NOMO-1 (cell line): Measurements from ENCODE around the gene PTPRM.

Source experiments
- DNase-seq, 2 experiments: peaks; one replicate each; lab custom pipeline; 2025; ENCODE audit not compliant: unreplicated experiment in 2 of 2; lab: John Stamatoyannopoulos, UW

Gene PTPRM

DNA sequence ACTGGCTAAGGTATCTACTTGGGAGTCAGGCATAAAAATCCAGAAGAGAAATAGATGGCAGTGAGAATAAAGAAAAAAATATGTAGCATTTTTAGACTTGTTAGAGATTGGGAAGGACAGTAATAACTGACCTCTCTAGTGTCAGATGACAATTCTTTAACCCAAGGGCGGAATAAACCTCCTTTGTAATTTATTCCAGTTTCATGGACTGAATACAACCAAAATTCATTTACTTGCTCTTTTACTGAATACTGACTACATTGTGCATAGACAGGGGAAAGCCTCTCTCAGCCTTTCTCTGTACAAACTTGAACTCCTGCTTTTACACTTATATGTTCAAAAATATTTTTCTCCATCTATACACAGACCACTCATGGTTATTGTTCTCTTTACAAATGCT, 566.8 kb downstream of the PTPRM start:
- no peak for DNase-seq

DNA sequence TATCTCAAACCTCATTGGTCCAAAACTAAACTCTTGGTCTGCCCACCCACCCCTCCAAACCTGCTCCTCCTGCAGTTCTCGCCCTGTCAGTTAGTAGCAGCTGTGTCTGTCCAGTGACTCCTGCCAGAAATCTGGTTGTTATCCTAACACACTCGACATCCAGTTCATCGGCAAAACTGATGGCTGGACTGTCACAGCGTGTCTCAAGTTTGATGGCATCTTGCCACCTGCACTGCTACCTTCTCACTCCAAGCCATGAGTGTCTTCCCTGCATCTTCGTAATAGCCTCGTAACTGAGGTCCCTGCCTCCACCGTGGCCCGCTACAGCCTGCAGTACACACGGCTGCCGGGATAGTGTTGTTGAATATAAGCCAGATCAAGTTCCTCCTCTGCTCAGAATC, 572.0 kb downstream of the PTPRM start:
- DNase-seq, result no peak

DNA sequence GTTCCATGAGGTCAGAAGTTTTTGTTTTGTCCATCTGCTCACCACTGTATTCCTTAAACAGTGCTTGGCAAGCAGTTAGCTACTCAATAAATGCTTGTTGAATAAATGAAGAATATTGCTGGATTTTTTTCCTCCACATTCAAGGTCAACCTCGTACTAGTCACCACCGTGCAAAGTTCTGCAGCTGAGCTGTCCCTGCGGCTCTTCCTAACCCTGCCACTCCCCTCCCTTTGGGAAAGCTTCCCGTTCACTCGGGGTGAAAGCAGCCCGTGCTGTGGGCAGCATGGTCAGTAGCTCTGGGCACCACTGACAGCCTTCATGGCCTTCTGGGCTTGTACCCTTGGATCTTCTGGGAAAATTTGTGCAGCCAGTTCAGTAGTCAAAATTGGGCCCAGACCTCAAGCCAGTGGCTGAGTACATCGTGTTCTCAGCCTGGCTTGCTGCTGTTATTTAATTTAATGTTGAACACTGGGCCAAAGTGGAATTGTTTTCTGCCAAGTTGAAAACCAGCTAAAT, 572.8 kb downstream of the PTPRM start:
- no peak for DNase-seq

DNA sequence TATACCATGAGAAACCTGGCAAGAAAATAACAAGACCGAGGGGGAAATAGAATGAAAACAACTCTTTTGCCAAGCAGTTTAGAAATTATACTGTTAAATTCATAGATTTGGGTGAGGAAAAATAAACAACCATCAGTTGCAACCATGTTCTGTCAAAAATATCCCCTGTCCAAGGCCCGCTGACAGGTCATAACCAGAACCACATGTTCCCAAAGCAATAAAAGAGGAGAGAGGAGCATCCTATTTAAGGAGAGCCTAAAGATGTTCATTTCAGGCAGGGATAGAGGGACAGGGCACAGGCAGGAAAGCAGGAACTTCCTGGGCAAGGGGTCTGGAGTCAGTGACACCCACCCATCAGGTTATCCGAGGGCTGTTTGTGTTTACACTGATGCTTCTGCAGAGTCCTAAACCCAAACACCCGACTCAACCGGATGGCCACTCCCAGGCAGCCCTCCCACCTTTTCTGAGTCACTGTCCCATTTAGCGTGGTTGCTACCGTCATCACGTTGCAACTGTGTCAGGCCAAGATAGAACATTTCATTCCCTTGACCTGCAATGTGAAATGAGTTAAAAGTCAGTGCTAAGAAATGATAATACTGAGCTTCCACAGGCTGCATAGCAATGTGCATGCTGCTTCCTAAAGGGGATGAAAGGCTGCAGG, 573.9 kb downstream of the PTPRM start:
- no peak for DNase-seq

DNA sequence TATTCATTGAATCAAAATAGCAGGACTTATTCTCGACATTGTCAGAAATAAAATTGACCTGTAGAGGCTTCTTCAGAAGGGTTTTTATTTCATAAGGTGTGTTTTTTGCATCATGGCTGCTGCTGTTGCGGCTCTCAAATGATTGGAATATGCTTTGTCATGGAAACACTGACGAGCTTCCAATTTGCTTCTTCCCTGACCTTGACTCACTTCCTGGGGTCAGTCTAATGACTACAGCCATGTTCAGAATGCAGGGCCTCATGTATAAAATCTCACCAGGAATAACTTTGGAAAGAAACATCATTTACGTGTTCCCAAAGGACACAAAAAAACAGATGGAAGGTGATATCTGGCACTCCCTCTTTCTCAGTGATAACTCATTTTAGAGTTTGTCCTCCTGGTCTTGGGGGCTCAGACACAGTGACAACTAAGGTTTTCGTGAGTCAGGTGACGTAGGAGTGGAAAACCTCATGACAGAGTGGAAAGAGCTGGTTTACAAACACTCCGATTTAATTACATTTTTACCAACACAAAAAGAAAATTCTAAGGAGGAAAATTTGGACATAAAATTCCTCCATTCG, 575.1 kb downstream of the PTPRM start:
- no peak for DNase-seq

DNA sequence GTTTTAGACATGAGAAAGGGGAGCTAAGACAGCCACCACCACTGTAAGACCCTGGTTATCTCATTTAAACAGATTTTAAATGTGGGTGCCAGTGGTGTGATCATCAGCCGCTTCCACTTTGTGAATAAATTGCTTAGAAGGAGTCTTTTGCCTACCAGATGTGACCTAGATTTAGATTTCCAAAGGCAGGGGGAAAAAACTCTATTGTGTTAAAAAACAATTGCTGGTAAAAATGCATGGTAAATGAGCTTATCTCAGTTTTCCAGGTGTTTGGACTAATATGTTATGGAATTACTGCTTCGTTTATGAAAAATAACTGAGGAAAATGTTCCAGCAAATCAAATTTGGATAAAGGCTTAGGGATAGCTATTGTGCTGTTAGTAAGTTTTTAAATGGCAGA, 575.8 kb downstream of the PTPRM start:
- DNase-seq, result no peak

DNA sequence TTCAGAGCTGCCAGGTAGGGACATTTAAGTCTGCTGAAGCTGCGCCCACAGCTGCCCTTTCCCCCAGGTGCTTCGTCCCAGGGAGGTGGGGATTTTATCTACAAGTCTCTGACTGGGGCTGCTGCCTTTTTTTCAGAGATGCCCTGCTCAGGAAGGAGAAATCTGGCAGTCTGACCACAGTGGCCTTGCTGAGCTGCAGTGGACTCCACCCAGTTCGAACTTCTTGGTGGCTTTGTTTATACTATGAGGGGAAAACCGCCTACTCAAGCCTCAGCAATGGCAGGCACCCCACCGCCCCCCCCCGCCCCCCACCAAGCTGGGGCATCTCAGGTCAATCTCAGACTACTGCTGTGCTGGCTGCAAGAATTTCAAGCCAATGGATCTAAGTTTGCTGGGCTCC, 584.1 kb downstream of the PTPRM start:
- DNase-seq, result no peak

DNA sequence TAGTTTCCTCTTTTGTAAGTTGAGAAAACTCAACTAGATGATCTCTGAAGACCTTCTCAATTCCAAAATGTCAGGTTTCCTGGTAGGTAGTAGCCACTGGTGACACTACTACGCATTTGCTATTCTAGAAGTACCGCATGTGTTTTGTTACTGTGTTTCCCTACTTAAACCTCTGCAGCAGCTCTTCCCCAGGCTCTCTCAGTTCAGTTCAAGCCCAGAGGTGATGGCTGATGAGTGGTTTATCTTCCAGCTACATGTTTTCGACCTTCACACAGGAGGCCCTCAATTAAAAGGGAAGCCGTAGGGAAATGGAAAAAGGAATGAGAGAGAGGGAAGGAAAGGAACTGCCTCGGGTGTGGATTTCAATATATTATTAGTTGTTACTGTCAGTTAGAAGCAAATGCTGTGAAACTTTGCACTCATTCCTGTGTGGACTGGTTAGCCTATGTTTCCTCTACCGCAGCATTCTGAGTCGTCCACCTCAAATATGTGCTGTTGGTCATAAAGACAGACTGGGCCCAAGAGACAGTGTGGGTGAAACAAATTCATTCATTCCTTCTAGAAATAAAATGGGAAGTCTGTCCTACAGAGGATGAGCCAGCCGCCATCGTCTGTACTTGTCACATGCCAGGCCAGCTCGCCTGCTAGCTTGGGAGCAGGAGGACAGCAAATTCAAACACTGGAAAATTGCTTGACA, 586.9 kb downstream of the PTPRM start:
- DNase-seq, result no peak

DNA sequence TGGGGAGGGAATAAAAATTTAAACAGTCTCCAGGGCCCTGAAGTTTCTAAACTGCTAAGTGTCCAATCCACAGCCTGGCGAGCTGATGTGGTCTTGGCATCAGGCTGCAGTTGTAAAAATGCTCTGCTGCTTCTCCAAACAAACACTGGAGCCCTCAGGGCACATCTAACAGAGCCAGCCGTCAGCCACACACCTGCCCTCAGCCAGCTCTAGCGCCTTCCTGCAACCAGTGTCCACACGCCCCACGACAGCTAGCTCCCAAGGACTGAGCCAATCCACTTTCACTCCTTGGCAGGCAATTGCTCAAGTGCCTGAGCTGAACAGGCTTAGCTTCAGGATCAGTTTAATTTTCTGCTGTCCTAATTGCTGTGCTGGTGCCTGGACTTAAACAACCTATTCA, 595.7 kb downstream of the PTPRM start:
- DNase-seq, result no peak

DNA sequence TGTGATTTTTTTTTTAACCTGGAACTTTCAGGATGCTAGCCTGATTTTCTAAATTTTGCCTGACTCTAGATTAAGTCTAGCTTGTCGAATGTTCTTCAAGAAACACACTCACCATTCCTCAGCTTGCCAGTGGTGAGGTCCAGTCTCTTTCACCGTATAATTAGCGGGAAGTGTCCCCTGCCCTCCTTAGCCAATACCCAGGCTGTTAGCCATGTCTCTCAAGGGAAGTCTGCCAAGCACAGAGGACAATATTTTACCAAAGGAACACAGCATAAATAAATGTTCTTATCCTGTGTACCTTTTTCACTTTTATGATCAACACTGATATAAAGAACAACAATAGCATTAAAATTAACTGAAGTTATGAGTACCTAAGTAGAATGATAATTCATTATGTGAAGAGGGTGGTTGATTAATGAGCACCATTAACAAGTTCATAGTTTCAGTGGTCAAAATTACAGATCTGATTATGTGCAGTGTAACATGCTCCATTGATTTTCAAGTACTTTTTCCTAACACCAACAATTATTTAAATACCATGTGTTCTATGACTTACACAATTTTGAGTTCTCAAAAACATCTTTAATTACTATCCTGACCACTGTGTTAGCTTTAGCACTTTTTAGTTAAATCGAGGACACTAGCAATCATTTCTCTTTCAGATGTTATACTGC, 596.3 kb downstream of the PTPRM start:
- DNase-seq, result no peak

DNA sequence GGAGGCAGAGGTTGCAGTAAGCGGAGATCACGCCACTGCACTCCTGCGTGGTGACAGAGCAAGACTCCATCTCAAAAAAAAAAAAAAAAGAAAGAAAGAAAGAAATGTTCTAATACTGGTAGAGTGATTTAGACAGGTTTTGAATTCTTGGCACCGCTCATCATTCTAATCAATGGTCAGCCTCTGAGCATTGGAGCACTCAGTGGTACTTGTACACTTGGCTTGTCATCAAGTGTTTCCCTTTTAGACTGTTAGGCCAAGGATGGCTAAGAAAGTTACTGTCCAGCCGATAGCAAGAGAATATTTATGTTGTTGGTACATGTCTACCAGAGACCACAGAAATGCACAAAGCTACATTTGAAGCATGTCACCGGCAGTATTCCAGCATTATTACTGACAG, 598.0 kb downstream of the PTPRM start:
- DNase-seq, result no peak

DNA sequence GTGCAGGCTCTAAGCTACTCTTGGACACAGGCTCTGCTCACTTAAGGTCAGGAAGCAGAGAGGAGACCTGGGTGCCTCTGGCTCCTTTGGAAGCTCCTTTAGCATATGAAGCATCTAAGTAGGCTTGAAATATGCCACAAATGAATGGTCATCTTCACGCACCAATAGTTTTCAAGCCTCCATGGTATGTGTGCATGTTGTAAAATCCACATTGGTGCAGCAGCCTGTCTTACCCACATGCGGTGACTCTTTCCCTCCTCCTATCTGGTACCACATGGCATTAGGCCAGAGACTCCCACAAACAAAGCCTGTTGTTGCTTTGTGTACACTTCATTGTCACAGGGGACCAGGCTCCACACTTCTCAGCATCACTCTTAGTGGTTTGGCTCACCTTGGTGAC, 599.9 kb downstream of the PTPRM start:
- no peak for DNase-seq

DNA sequence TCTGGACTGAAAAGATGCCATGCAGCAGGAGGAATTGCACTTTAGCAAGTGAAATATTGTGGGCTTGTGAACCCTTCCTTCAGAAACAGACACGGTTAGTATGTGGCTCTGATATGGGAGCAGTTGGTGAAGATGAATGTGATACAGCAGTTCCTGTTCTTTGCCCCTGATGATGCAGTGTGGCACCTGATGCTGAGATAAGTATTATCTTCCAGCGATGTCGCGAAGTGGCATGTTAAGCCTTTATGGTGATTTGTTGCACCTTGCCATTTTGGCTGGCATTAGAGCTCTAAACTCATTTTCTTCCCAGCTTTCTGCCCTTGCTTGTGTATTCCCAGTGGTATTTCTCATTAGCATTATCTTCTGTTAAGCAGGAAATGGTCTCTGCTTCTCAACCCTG, 600.6 kb downstream of the PTPRM start:
- no peak for DNase-seq

DNA sequence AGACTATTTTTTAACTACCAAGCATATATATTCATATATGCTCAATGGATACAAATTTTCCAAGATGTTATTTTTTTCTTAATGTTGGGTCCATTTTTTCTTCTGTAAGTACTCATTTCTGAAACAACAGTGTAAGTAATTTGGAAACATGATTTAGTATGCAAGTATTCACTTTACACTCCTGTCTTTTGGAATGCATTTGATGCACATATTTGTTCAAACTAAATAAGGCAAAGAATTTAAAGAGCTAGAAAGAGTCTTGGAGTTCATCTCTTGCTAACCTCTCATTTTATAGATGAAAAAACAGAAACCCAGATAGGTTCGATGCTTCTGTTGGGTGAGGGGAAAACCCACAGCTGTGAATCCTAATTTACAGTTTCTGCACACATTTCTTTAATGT, 602.6 kb downstream of the PTPRM start:
- DNase-seq, result no peak

DNA sequence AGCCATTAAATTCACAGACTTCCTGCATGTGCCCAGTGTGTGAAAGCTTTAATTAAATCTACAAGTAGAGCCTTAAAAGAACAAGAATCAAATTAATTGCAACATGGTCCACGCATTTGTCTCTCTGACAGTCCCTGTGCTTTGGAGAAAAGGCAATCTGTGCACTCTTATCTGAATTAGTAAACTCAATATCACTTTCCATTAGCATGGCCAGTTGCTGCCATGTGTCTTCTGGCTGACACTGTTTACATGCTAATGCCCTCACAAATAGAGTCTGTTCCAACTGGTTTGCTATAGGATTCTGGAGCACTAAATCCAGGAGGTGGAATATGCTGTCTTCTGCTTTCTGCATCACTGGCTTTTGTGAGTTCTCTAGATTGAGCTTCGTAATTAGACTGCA, 607.7 kb downstream of the PTPRM start:
- no peak for DNase-seq

DNA sequence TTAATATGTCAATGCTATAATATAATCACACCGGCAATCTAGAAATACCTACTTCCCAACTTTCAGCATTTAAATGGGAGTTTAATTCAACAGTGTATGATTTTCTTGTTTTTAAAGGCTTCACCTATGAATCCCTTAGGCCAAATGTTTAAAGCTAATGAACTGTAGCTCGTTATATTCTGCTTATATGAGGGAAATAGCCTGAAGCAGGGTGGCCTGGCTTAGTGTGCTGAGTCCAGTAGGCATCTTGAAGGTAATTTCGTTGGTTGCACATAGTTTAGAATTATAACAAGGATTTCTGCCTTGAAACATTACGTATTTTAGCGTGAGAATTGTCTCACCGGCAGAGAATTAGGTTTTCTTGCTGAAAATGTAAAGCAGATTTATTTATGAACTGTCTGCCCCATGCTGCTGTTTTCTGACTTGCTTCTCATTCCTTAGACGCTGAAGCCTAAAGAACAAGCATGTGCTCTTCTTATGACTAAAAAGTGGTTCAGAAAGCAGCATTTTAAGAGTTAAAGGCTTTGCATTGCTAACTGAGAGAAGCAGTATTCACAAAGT, 608.5 kb downstream of the PTPRM start:
- no peak for DNase-seq

DNA sequence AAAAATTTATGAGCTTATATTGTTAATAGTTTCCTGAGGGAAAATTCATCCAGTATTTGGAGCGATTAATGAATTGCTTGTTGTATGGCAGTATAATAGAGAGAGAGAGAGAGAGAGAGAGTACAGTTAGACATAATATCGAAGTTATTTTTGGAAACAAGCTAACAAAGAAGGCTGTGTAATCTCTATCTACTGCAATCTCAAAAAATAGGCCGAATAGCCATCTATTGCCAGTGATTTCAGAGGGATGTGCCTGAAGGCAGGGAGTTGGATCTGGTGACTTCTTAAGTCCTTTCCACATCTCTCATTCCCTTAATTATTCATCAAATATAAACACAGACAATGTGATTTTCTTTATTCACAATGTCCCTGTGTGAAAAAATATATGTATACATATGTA, 609.0 kb downstream of the PTPRM start:
- no peak for DNase-seq

DNA sequence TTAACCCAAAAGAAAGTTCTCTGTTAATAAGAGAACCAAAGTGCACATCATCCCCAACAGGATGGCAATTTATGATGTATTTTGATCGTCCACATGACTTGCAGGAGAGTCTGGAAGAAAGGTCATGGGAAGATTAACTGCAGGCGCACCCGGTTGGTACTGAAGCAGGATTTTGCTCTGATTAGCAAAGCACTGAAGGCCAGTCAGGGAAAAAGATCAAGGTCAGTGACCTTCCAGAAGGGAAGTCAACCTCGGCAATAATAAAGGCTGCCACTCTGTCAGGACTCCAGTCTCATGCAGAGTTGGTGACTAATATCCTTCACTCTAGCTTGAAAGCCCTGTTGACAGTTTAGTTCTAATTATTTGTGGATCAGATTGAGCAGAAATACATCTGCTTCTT, 609.4 kb downstream of the PTPRM start:
- no peak for DNase-seq

DNA sequence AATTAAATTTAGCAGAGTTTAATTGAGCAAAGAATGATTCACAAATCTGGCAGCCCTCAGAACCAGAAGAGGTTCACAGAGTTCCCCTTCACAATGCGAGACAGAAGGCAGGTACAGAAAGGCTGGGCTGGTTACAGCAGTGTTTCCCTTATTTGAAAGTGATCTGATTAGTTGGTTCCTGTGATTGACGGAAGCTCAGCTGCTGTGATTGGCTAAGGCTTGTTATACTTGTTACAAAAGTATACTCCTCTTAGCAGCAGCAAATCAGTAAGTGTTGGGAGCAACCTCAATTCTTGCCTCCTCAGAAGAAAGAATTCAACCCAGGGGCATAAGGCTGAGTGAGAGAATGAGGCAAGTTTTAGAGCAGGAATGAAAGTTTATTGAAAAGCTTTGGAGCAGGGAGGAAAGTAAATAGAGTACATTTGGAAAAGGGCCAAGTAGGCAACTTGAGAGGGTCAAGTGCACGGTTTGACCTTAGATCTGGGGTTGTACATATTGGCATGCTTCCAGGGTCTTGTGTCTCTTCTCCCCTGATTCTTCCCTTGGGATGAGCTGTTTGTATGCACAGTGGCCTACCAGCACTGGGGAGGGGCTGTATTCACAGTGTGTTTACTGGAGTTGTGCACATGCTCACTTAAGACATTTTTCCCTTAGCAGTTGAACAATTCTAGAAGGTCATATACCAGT, 610.4 kb downstream of the PTPRM start:
- DNase-seq, result no peak

DNA sequence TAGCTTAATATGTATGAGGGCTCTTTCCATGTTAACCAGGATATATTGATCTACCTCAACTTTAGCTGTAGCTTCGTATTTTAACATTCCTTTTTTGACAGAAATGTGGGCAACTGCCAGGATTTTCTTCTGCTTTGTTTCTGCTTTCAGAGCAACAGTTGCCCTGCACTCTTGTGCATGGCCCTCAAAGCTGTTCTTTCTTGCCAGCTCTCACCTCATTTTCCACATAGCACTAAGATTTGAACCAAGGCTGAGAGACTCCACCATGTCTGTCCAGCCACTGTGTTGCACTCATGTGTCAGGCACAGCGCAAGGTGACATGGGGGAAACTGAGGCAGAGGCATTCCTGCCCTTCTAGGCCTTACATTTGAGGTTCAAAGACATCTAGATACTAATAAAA, 619.3 kb downstream of the PTPRM start:
- DNase-seq, result no peak

DNA sequence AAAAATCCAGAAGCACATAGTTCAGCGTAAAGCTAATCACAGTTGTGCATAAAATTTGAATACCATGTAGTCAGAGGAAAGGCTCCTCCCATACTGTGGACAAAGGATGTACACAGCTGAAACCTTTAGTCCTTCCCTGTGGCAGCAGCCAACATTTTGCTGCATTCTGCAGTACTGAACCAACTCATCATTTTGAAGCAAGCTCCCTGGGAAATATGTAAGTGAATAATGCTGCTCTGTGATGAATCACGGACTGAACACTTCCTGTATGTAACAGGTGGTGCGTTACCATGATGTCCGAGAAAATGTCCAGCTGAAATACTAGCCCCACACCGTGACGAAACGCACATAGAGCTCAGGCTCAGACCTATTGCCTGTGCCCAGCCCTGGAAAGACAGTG, 621.1 kb downstream of the PTPRM start:
- no peak for DNase-seq
